ENCODE data around the gene ASB16. TPM values are rescaled to one million over a fixed set of nuclear protein-coding genes. Genes with fewer than 3 reads are reported as not detected.

Gene ASB16
- total RNA-seq, 2 donors from 2014 or later, result 8.3 TPM

DNA sequence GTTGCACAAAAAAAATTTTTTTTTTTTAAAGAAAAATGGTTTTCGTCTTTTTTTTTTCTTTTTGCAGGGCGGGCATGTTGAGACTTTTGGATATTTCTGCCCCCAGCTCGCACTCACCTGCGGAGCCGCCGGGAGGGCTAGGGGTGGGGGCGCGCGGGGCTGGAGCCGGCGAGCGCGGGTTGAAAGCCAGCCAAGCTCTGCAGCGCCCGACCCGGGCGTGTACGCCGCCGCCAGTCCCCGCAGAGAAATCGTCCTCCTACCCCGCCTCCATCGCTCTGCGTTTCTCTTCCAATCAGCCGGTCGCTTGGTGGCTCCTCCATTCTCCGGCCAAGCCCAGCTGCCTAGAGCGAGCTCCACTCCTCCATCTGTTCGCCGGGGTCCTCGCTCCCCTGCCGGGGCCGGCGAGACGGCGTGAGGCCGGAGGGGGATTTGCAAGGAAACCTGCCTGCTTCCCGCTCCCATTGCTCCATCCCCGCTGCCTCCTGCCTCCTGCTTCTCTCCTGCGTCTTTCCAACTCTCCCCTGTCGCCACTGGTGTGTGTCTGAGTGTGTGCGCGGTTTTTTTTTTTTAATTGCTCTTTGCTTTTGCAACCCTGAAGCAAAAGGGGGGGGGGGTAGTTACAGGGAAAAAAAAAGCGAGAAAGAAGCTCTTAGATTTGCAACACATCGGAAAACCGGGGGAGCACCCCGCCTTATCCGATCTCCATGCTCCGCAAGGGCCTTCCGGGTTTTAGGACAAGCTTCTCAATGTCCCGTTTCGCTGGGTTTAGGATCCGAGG is 50.8 kb downstream of the ASB16 start:
- Histone ChIP-seq H3K4me1 (peaks cover 3 to 40% of the 10 kb centered on the region in 2 donors), H3K4me3 (peak overlapping the region; percentile 91 to 92), H3K9me3 (no peaks in the 10 kb centered on the region), H3K27me3 (no peaks in the 10 kb centered on the region), H3K36me3 (peaks cover 8% of the 10 kb centered on the region), H3K27ac (peak overlapping the region; percentile 98 to 99)
- DNase-seq (ENCODE audit: low spot score), result no peak
- TF ChIP-seq, protein P1, sequence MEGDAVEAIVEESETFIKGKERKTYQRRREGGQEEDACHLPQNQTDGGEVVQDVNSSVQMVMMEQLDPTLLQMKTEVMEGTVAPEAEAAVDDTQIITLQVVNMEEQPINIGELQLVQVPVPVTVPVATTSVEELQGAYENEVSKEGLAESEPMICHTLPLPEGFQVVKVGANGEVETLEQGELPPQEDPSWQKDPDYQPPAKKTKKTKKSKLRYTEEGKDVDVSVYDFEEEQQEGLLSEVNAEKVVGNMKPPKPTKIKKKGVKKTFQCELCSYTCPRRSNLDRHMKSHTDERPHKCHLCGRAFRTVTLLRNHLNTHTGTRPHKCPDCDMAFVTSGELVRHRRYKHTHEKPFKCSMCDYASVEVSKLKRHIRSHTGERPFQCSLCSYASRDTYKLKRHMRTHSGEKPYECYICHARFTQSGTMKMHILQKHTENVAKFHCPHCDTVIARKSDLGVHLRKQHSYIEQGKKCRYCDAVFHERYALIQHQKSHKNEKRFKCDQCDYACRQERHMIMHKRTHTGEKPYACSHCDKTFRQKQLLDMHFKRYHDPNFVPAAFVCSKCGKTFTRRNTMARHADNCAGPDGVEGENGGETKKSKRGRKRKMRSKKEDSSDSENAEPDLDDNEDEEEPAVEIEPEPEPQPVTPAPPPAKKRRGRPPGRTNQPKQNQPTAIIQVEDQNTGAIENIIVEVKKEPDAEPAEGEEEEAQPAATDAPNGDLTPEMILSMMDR (IDR thresholded peaks at IDR 0.05), result no peak

DNA sequence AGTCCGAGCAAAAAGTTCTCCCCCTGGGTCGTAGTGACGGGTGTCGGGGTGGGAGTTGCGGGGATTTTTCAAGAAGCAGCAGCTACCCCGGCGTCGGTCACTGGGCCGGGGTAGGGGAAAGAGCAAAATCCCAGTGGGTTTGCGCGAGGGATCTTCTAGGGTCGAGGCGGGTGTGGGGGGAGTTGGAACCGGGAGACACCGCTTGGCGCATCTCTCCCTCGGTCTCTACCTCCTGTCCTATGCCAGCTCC is 51.3 kb downstream of the ASB16 start:
- Histone ChIP-seq H3K36me3 (peaks cover 3% of the 10 kb centered on the region), H3K4me1 (peaks cover 3 to 35% of the 10 kb centered on the region in 2 donors), H3K4me3 (peak overlapping the region; percentile 91 to 92), H3K27ac (peak overlapping the region; percentile 98 to 99), H3K9me3 (no peaks in the 10 kb centered on the region), H3K27me3 (no peaks in the 10 kb centered on the region)
- TF ChIP-seq, protein P1 (IDR thresholded peaks at IDR 0.05), result no peak
- DNase-seq (ENCODE audit: low spot score), result no peak

DNA sequence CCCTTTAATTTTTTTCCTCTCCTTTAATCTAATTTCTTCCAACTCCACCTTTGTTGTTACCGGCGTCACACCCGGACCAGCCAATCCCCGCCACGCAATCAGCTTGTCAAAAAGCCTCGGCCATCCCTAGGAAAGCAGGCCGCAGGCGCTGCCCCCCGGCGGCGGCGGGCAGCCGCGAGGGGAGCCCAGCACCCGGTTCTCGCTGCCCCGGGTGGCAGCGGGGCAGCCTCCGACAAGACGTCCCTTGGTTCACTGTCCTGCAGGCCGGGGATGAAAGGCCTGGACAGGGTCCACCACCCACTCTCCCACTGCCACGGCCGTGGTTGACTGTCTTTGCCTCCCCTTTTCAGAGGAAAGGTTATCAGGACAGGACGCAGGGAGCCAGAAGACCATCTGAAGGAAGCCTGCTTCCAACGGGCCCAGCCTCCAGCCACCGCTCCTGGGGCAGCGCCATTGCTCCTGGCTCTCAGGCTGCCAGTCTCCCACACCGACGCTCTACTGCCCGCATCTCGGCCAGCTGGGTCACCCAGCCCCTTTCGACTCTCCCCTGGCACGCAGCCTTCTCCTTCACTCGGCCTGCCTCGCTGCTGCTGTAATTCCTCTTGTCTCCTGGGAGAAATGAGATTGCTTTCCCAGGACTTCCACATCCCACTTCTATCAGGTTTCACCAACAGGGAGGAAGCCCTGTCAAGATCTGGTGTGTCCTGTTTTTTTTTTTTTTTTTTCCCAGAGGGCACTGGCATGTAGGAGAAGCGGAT is 51.8 kb downstream of the ASB16 start:
- H3K4me1 ChIP-seq, result peaks cover 3 to 30% of the 10 kb centered on the region in 2 donors
- H3K4me3 ChIP-seq, result peak overlapping the region; percentile 91 to 92
- peak; percentile 89 for DNase-seq (ENCODE audit: low spot score)
- H3K27me3 ChIP-seq, result no peaks in the 10 kb centered on the region
- no peaks in the 10 kb centered on the region for H3K9me3 ChIP-seq
- no peaks in the 10 kb centered on the region for H3K36me3 ChIP-seq
- TF ChIP-seq, protein P1 (IDR thresholded peaks at IDR 0.05), result peak in 1 of 2 donors; percentile 46
- H3K27ac ChIP-seq, result peak overlapping the region; percentile 98 to 99

- Histone ChIP-seq H3K36me3 (no peaks in the 10 kb centered on the region), H3K4me3 (no peak overlapping the region), H3K27me3 (no peaks in the 10 kb centered on the region), H3K9me3 (no peaks in the 10 kb centered on the region), H3K4me1 (peaks cover 0 to 20% of the 10 kb centered on the region in 2 donors), H3K27ac (peak overlapping the region; percentile 98 to 99)
- TF ChIP-seq, protein P1 (IDR thresholded peaks at IDR 0.05), result no peak
- DNase-seq (ENCODE audit: low spot score), result no peak
Observed at GRCh38 chr17:44223541-44224071, 53.1 kb downstream of the ASB16 start.

Small RNAs within 50 kb of the gene (microRNA-seq; reads per million reads assigned to microRNA genes)
- gene MIR6782 (ENCODE audit: borderline number of aligned reads in 2 of 2, borderline replicate concordance in 1 of 2), result 0 reads per million in 2 donors

Other genes with a start within 250 kb of the ASB16 start
- gene PPY, start 228.2 kb upstream of the ASB16 start, total RNA-seq, result not detected
- not detected for gene PYY, start 216.8 kb upstream of the ASB16 start, total RNA-seq
- gene NAGS, start 166.1 kb upstream of the ASB16 start, total RNA-seq, result 1 to 10 TPM; 1.7 to 4.5 TPM
- gene TMEM101, start 155.7 kb upstream of the ASB16 start, total RNA-seq, result 10 to 100 TPM; 21.0 to 25.0 TPM
- 10 to 100 TPM; 36.8 to 41.3 TPM for gene LSM12, start 104.0 kb upstream of the ASB16 start, total RNA-seq
- gene G6PC3, start 100.0 kb upstream of the ASB16 start, total RNA-seq, result 10 to 100 TPM; 36.0 to 41.1 TPM
- gene HDAC5, start 47.1 kb upstream of the ASB16 start, total RNA-seq, result 100 to 1,000 TPM in 1 of 2 donors, 10 to 100 TPM in 1; 80.0 to 138 TPM
- gene HROB, start 28.8 kb upstream of the ASB16 start, total RNA-seq, result under 1 TPM; 0.59 to 0.94 TPM
- 10 to 100 TPM; 26.4 to 26.6 TPM for gene TMUB2, start 16.3 kb downstream of the ASB16 start, total RNA-seq
- 10 to 100 TPM; 24.5 to 38.9 TPM for gene ATXN7L3, start 29.2 kb downstream of the ASB16 start, total RNA-seq
- gene UBTF, start 49.0 kb downstream of the ASB16 start, total RNA-seq, result 10 to 100 TPM; 39.3 to 42.3 TPM
- 1 to 10 TPM in 1 of 2 donors, under 1 TPM in 1; 0.47 to 1.1 TPM for gene SLC4A1, start 97.4 kb downstream of the ASB16 start, total RNA-seq
- 1 to 10 TPM; 1.7 to 4.5 TPM for gene RUNDC3A, start 137.9 kb downstream of the ASB16 start, total RNA-seq
- 10 to 100 TPM; 60.4 to 83.3 TPM for gene SLC25A39, start 154.1 kb downstream of the ASB16 start, total RNA-seq
- gene GRN, start 174.6 kb downstream of the ASB16 start, total RNA-seq, result 100 to 1,000 TPM; 258 to 290 TPM
- 1 to 10 TPM; 2.4 to 3.3 TPM for gene FAM171A2, start 193.1 kb downstream of the ASB16 start, total RNA-seq
- gene ITGA2B, start 218.9 kb downstream of the ASB16 start, total RNA-seq, result 1 to 10 TPM; 1.0 to 2.6 TPM

All from right atrium auricular region (tissue), 2 donors.